ENCODE results near the gene PPFIA4.

The PPFIA4 gene

GRCh38 chr1:203050826-203051225 lies 24.5 kb downstream of the PPFIA4 start:
- H3K27ac ChIP-seq: no peak overlapping the region

GRCh38 chr1:203051841-203052324 lies 25.6 kb downstream of the PPFIA4 start:
- TF ChIP-seq ZFX (IDR thresholded peaks at IDR 0.05; ENCODE audit: borderline replicate concordance) (no peak), CTCF (IDR thresholded peaks at IDR 0.05) (no peak)
- H3K27ac ChIP-seq: no peak overlapping the region

More at GRCh38 chr1:203050826-203051225, 24.5 kb downstream of the PPFIA4 start:
- no peak for TF ChIP-seq ZFX (IDR thresholded peaks at IDR 0.05; ENCODE audit: borderline replicate concordance)
- TF ChIP-seq CTCF (IDR thresholded peaks at IDR 0.05): no peak

- TF ChIP-seq ZFX (IDR thresholded peaks at IDR 0.05; ENCODE audit: borderline replicate concordance) (no peak), CTCF (IDR thresholded peaks at IDR 0.05) (no peak)
- no peak overlapping the region for H3K27ac ChIP-seq
These were observed 26.3 kb downstream of the PPFIA4 start for GRCh38 chr1:203052601-203053000.

GRCh38 chr1:203054184-203054583 lies 27.9 kb downstream of the PPFIA4 start:
- TF ChIP-seq ZFX (IDR thresholded peaks at IDR 0.05; ENCODE audit: borderline replicate concordance) (no peak), CTCF (IDR thresholded peaks at IDR 0.05) (no peak)
- H3K27ac ChIP-seq: no peak overlapping the region

- TF ChIP-seq ZFX (IDR thresholded peaks at IDR 0.05; ENCODE audit: borderline replicate concordance) (no peak), CTCF (IDR thresholded peaks at IDR 0.05) (no peak)
- no peak overlapping the region for H3K27ac ChIP-seq
These were observed 28.4 kb downstream of the PPFIA4 start for GRCh38 chr1:203054642-203055041.

GRCh38 chr1:203055161-203055799 lies 29.0 kb downstream of the PPFIA4 start:
- TF ChIP-seq ZFX (IDR thresholded peaks at IDR 0.05; ENCODE audit: borderline replicate concordance) (no peak), CTCF (IDR thresholded peaks at IDR 0.05) (peak; percentile 15; the same call in 1 of the 2 replicates)
- no peak overlapping the region for H3K27ac ChIP-seq

- H3K27ac ChIP-seq: no peak overlapping the region
- no peak for TF ChIP-seq ZFX (IDR thresholded peaks at IDR 0.05; ENCODE audit: borderline replicate concordance)
- no peak for TF ChIP-seq CTCF (IDR thresholded peaks at IDR 0.05)
These were observed 29.7 kb downstream of the PPFIA4 start for GRCh38 chr1:203056012-203056411.

Measured in 22Rv1 (cell line).